A204.1 (cell line): Measurements from ENCODE around the gene LRP5.
"Not testable (repeated sequence)": the region's sequence is repeated elsewhere in the genome, so short reads cannot be mapped to it uniquely, and the experiment has no call there.

ENCODE experiments used
- FAIRE-seq: peaks from 2 replicates; lab custom pipeline; 2012; peaks lifted over from hg19 to GRCh38; lab: Jason Lieb, UNC

Gene LRP5

DNA sequence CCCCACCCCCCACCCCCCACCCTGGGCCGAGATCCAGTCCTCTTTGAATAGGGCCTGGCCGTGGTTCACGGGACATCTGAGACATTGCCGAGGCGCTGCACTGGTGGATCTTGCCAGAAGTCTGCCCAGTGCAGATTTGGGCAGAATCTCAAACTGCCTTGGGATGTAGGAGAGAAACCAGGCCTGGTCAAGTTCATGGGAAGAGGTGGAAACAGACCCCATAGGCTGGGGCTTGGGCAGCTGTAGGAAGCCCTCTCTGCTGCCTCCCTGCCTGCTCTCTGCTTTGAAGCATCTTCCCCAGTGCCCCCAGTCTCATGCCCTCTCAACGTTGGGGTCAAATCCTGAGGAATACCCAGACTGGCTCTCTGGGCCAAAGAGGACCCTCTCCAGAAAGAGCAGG, 132.2 kb downstream of the LRP5 start:
- no peak for FAIRE-seq

DNA sequence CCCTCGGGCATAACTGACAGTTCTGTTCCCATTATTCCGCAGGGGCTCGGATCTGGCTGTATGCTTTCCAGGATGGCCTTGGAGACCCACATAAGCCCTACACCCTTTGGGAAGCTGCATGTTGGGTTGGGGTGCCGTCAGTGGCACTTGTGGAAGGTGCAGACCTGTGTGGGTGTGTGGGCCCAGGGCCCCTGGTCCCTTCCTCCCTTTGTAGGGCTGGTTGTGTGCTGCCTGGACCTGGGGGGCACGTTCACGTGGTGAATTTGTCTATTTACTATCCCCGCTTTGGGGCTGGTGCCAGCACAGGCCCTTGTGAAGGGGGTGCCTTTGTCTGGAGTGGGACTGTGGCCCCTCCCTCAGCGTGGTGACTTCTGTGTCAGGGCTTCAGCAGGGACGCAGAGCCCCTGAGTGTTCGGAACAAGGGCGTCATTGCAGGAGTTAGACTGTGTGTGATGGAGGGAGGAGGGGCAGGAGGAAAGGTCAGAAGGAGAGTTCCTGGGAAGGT, 133.2 kb downstream of the LRP5 start:
- no peak for FAIRE-seq

DNA sequence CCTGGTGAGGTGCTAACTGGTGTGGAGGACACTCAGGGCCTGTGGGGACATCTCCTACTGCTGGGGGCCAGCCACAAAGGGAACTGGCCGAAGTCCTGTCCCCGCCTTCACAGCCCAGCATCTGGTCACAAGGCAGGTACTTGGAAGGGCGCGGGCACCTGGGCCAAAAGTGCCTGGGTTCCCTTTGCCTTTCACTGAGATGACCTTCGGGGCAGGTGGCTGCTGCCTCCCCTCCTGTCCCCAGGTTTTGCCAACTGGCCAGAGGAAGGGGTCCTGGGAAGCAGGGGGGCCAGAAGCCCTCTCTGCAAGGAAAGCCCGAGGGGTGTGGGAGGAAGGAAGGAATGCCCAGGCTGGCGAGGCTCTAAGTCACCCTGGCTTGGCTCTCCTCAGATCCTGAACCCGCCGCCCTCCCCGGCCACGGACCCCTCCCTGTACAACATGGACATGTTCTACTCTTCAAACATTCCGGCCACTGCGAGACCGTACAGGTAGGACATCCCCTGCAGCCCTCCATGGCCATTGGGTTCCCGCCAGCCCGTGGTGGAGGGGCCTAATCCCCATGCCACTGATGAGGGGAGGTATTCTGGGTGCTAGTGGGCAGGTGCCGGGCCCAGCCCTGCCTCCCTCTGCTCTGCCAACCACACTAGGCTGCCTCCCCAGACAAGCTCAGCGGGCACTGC, 133.8 kb downstream of the LRP5 start:
- no peak for FAIRE-seq

DNA sequence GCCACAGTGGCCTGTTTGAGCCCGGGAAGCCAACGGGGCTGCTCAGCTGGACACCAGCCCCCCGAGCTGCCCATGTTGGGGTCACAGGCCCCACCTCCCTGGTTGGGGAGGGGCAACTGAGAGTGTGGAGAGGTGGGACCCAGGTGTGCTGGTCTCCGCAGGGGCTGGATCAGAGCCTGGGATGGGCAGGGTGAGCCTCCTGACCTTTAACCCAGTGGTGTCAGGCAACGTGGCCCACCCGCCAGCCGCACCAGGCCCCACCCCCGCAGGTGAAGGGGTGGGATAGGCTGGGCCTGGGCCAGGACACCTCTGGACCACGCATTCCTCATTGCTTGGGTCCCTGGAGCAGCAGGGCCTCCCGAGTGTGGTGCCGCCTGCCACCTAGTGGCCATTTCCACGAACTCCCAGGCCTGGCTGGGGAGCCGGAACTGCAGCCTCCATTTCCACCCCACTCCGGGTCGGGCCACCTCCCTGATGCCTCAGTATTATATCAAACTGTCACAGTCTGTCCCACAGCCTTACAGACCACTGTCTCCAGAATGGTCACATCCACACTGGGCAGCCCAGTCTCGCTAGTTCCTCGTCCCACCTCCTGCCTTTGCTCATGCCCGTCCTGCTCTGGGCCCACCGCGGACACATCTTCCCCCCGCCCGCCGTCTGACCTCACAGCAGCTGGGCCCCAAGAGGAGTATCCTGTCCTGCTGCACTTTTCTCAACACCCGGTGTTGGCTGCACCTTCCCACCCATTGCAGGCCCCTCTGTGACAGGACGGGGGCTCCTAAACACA, 134.8 kb downstream of the LRP5 start:
- FAIRE-seq: no peak

DNA sequence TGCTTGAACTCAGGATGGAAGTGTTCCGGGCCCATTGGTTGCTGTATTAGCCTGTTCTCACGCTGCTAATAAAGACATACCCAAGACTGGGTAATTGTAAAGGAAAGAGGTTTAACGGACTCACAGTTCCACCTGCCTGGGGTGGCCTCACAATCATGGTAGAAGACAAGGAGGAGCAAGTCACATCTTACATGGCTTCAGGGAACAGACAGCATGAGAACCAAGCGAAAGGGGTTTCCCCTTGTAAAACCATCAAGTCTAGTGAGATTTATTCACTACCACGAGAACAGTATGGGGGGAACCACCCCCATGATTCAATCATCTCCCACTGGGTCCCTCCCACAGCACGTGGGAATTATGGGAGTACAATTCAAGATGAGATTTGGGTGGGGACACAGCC, 135.5 kb downstream of the LRP5 start:
- FAIRE-seq: not testable (repeated sequence)

DNA sequence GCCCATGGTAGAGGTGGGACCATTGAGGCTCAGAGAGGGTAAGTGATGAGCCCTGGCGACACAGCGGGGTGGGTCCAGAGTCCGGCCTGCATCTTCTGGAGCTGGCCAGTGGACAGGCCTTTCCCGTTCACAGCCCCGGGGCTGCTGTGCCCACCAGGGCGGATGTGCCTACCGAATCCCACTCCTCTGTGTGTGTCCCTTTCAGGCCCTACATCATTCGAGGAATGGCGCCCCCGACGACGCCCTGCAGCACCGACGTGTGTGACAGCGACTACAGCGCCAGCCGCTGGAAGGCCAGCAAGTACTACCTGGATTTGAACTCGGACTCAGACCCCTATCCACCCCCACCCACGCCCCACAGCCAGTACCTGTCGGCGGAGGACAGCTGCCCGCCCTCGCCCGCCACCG, 136.2 kb downstream of the LRP5 start:
- FAIRE-seq: no peak

DNA sequence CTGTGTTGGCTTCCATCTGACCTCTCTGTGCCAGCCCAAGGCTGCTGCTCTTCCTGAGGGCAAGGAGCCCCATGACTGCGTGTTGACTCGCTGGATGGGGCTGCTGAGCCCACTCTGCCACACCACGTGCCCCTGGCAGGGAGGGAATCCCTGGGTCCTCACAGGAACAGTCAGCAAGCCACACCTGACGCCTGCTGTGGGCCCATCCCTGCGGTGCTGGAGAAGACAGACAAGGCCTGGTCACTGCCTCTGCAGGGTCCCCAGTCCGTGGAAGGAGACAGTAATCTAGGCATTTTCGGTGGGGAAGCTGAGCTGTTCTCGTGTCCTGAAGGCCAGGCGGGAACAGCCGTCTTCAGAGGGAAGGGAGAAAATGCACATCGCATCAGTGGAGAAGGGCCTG, 137.6 kb downstream of the LRP5 start:
- no peak for FAIRE-seq

DNA sequence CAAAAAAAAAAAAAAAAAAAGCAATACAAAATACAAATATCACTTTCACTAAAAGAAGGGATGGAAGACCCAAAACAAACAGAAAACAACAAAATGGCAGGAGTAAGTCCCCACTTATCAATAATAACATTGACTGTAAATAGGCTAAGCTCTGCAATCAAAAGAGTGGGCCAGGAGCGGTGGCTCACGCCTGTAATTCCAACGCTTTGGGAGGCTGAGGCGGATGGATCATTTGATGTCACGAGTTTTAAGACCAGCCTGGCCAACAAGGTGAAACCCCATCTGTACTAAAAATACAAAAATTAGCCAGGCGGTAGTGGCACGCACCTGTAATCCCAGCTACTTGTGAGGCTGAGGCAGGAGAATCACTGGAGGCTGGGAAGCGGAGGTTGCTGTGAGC, 138.3 kb downstream of the LRP5 start:
- no peak for FAIRE-seq

DNA sequence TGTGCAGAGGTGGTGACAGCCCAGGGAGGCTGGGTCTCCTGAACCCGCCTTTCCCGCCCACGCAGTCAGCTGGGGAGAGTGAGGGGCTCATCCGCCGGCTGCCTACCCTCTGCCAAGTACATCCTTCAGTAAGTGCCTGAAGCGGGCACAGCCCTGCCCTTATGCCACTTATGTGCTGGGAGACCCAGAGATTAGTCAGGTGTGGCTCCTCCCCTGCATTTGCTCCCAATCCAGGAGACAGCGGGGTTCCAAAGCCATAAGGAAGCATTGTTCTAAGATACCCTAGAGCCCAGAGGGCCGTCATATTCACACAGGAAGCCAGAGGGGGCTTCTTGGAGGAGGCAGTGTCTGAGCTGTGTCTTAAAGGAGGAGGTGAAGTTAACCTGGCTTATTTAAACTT, 142.4 kb downstream of the LRP5 start:
- FAIRE-seq: no peak

DNA sequence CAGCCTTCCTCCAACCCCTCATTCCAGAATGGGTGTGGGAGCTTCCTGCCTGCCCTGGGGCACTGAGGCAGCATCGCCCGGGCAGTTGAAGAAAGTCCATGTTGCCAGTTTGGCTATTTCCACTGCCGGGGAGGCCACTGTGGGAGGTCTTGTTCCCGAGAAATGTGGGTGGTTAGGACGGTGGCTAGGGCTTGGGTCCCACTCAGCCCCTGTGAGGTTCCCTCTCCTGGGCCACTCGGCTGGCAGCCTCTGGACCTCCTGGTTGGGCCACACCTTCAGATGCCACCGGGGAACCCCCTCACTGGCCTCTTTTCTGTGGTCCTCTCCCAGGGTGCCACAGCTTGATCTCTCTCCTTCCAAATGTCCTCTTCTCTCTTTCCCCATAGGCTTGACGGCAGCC, 143.1 kb downstream of the LRP5 start:
- no peak for FAIRE-seq

DNA sequence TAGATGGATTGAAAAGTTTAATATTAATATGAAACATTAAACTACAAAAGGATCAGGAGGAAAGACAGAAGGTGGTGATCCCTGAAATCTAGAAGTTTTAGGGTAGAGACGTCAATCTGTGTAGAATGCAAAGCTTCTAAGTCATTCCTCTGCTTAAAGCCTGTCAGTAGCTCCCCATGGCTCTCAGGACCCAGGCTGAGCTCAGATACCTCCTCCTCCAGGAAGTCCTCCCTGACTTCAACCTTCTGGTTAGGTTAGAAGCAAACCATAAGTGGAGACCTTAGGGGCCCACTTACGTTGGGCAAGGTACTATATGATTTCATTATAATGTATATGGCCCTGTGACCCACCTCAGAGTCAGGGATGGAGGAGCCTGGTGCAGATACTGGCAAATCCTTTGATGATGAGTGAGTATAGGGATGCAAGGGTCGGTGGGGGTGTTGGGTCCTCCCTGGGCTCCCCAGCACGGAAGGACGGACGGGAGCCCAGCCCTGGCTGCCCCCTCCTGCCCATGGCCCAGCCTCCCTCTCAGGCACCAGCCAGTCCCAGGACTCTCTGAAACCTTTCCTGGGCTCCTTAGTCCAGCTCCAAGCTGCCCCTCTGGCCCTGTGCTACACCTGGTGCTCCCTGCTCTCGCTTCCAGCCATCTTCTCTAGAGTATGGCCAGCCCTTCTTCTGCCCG, 145.0 kb downstream of the LRP5 start:
- no peak for FAIRE-seq

DNA sequence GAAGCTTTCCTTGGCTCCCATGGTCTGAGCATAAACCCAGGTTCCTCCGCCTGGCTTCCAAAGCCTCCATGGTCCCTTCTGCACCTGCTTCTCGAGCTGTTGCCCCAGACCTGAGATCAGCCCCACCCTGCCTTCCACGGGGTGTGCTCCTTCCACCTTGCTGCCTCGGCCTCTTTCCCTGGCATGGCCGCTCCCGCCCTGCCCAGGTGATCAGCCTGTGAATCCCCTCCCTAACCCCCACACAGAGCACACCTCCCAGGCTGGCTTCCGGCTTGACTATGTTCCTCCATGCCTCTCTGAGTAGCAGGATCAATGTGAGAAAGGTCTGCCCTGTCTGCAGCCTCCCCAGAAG, 145.5 kb downstream of the LRP5 start:
- FAIRE-seq: no peak

DNA sequence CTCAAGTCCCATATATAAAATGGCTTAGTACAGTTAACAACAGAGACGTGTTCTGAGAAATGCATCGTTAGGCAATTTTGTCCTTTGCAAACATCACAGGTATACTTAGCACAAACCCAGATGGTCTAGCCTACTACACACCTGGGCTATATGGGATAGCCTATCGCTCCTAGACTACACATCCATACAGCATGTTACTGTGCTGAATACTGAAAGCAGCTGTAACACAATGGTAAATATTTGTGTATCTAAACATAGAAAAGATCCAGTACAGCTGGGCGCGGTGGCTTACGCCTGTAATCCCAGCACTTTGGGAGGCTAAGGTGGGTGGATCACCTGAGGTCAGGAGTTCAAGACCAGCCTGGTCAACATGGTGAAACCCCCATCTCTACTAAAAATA, 145.9 kb downstream of the LRP5 start:
- FAIRE-seq: not testable (repeated sequence)

DNA sequence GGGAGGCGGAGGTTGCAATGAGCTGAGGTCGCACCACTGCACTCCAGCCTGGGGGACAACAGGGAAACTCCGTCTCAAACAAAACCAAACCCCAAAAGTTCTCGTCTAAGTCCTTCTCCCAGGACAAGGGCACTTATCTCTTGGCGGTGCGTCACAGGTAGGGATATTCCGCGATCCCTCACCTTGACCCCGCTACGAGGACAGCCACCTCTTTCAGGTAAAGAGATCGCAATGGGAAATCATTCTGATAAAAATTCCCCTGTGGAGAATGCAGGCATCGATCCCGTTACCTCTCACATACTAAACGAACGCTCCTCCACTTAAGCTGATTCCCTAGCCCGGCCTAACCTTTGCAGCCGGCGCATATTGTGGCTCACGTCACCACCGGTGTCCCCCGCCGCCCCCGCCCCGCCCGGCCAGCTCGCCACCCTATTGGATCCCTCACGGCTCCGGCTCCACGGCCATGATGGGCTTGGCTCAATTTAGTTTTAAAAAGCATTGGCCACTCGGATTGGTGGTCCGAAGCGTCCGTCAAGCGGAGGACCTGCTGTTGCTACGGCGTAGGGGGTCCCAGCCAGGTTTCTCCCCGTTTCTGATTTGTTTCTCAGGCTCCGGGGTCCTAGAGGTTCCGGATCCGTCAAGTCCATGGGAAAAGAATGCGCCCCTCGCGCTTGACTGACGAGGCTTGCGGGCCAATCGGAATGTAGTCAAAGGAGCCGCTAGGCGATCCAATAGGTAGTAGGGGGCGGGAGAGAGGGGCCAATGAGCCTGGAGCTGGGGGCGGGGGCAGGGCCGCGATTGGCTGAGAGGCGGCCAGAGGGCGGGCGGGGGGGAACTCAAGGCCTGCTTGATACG, 147.7 kb downstream of the LRP5 start:
- FAIRE-seq: no peak

DNA sequence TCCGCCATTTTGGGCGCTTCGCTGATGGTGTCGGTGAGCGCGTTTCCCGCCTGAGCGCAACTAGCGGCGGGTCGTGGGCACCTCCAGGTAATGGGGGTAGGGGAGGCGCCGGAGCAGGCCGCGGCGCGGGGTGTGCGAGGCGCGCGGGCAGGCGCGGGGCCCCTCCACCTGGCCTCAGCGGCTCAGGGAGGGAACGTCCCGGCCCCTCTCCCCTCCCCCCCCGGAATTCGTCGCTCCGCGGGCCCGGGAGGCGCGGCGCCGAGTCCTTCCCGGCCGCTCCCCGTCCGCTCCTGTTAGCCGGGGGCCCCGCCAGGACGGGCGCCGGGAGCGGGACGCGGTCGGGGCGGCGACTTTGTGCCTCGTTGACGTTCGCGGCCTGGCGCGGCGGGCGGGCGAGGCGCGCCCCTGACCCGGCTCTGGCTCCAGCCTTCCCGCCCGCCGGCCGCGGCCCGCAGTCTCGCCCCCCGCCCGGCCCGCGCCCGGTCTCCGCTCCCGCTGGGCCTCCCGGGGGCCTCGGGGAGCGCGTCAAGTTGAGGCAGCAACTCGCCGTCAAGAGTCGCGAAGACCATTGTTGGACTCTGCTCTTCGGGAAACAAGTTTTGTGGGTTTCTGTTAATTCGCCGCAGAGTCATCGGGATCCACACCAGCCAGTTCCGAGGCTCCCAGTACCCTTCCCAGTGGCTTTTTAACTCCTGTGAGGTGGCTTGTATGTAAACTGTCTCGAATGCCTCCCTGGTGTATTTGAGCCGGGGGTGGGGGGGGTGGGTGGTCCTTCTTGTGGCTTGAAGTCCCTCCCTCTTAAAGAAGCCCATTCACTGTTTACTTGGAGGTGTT, 148.6 kb downstream of the LRP5 start, which contains the start of gene PPP6R3:
Gene PPP6R3 (plus strand): TSS at position 12 of the 834 bp plus-strand sequence. CDS start 76,913 bp downstream, outside the sequence.
- FAIRE-seq: no peak

DNA sequence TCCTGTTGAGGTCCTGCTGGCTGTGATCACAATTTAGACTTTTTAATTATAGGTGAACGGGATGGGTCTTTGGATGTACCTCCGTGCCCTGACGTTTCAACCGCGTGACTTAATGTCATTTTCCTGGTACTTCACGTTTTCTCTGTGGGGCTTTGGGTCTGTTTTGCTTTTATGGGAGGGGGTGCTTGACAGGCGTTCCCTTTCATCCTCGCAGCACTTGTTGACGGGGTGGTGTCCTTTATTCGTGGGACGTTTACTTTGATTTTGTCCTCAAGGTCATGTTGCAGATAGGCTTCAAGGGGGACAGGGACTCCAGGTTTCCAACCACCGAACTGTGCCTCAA, 149.2 kb downstream of the LRP5 start:
- no peak for FAIRE-seq

DNA sequence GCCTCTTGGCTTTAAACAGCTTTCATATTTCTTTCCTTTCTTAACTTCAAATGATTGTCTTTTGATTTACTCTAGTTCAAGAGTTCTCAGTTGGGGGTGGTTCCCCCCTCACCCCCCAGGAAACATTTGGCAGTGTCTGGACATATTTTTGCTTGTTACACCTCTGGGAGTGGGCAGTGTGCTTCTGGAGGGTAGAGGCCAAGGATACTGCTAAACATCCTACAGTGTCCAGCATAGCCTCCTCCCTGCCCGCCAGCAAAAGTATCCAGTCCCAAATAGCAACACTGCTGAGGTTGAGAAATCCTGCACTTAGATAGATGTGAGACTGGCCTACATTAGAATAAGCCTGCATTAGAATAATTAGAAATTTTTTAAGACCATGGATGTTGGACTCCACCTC, 151.3 kb downstream of the LRP5 start:
- FAIRE-seq: no peak

DNA sequence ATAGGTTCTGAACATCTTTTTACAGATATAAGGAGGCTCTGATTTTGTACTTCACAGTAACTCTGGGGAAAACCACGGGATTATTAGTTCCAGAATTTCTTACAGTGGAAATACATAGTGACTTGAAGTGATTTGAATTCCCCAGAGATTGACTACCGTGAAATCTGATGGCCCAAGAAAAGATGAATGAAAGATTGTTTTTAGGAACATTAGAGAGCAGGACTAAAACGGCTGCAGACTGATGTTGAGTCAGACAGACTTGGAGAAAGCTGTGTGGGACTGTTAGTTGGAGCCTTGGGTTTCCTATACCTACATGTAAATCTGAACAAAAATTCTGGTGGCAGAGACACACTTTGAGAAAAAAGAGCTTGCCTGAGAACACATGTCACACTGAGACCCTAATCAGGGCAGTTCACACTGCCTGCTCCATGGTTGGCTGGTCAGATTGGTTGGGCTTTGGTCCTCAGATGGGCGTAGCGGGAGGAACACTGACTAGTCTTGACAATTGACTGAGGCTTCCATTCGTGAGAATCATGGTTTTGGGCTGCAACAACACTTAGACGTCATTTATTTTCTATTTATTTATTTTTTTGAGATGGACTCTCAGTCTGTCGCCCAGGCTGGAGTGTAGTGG, 154.9 kb downstream of the LRP5 start:
- no peak for FAIRE-seq

DNA sequence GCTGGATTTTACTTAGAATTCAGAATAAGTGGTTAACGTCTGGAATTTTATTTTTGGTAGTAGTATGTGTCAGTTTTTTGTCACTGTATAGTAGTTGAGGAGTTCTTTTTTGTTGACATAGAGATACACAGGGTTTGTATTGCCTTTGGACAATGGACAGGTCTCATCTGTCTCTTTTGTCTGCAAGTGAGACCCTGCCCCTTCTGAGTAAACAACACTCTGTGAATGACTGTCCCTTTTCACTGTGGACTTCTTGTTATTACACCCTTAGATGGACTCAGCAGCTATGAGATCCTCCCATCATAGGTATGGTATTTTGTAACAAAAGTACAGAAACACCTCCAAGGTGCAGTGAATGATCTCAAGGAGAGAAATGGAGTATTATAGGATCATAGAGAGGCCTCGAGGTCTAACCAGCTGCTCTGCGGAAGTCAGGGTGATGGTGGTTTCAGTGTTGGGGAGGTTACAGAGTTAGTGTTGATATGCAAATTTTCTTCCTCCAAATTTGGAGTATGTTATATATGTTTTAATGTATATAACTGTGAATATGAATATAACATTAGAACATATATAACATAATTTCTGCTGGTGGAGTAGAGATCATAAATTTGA, 155.9 kb downstream of the LRP5 start:
- FAIRE-seq: no peak

DNA sequence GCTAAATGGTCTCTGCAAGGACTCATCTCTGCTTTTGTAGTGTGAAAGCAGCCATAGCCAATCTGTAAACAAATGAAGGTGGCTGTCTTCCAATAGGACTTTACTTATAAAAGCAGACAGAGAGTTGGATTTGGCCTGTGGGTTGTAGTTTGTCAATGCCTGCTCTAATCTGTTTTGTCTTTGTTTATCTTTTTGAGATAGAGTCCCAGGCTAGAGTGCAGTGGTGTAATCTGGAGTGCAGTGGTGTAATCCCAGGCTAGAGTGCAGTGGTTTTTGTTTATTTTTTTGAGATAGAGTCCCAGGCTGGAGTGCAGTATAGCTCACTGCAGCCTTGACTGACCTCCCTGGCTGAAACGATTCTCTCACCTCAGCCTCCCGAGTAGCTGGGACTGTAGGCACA, 156.7 kb downstream of the LRP5 start:
- no peak for FAIRE-seq

DNA sequence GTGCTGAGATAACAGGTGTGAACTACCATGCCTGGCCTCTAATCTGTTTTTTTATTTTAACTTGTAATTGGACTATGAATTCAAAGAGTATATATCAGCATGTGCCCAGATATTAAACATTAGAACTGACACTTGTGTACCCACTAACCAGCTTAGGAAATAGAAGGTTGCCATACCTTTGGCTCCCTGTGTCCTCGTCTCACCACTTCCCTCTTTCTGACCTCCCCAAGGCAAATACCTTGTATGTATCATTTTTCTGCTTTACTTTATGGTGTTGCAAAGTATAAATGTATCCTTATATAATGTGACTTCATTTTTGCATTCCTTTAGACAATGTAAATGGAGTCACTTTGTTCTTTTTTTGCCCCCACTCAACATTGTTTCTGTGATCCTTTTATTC, 157.3 kb downstream of the LRP5 start:
- FAIRE-seq: no peak
